ENCODE data around the gene AHDC1.
A peak's percentile ranks its signal among the peaks of the same experiment; 100 is the strongest.
"Not testable (repeated sequence)": the region's sequence is repeated elsewhere in the genome, so short reads cannot be mapped to it uniquely, and the experiment has no call there.

The AHDC1 gene

GRCh38 chr1:27632387-27633297, 28.7 kb upstream of the AHDC1 start:
- DNase-seq, result no peak

- no peak for DNase-seq
Observed at GRCh38 chr1:27630859-27631491, 27.0 kb upstream of the AHDC1 start.

DNA sequence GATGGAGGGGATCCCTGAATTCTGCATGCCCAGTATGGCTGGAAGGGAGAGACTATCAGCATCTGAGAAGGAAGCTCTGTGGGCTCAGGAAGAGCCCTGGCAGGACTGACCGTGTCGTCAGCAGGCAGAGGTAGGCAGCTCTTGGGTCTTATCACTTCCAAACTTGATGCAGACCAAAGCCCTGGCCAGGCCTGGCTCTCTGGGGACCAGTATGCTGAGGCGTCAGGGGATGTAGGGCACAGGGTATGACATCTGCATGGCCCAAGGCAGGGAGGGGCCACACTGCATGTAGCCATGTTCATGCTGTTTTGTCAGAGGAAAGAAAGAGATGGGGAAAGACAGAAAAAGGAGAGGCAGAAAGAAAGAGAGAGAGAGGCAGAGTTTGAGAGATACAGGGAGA, 24.8 kb upstream of the AHDC1 start:
- no peak for DNase-seq

- DNase-seq, result not testable (repeated sequence)
Observed at GRCh38 chr1:27627733-27628132, 23.8 kb upstream of the AHDC1 start.

DNA sequence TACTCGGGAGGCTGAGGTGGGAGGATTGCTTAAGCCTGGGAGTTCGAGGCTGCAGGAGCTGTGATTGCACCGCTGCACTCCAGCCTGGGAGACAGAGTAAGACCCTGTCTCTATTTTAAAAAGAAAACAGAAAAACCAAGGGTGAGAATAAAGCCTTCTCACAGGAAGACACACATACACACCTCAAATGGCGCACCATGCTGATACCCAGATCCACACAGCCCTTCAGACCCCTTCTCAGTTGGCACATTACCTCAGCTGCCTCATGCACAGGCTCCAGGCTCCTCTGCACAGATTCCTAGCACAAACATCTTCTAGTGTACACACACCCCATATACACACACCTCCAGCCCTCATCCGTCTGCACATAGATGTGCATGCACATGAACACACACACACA, 23.1 kb upstream of the AHDC1 start:
- no peak for DNase-seq

- DNase-seq, result no peak
Observed at GRCh38 chr1:27626031-27626935, 22.3 kb upstream of the AHDC1 start.

GRCh38 chr1:27624467-27625178, 20.7 kb upstream of the AHDC1 start:
- peak; percentile 68 for DNase-seq

DNA sequence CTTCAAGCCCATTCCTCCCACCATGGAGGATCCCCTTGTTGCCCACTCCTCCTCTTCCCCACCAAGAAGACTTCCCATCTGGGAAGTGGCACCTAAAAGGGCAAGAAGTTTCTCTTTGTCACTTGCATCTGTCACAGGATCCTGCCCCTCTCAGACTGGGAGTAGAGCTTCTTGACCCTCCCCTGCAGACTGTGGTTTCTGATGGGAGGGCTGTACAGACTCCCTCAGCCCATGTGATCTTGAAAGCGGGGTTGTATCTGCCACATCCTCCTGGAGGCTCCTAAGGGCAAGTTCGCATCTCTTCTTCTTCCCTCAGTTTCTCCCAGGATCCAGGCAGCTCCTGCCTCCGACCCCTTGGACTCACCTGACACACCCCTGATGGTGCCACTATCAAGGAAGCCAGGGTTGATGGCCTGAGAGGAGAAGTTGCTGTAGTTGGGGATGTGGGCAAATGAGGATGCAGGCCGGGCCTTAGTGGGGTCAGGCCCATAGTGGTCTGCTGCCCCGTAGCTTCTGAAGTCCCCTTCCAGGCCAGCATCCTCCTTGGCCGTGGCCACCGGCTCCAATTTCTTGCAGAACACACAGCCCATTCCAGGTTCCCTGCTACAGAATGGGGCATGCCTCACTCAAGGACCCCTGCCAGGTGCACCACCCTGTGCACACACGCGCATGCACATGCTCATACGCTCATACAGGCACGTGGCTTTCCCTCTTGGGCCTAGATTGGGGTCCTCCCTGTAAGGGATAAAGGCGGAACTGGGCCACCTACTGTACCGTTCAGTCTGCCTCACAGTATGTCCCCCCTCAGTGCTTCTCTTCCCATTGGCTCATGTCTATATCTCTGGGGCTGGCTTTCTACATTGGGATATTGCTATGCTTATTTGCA, 19.6 kb upstream of the AHDC1 start:
- DNase-seq, result no peak

- DNase-seq, result no peak
Observed at GRCh38 chr1:27622828-27623227, 18.9 kb upstream of the AHDC1 start.

DNA sequence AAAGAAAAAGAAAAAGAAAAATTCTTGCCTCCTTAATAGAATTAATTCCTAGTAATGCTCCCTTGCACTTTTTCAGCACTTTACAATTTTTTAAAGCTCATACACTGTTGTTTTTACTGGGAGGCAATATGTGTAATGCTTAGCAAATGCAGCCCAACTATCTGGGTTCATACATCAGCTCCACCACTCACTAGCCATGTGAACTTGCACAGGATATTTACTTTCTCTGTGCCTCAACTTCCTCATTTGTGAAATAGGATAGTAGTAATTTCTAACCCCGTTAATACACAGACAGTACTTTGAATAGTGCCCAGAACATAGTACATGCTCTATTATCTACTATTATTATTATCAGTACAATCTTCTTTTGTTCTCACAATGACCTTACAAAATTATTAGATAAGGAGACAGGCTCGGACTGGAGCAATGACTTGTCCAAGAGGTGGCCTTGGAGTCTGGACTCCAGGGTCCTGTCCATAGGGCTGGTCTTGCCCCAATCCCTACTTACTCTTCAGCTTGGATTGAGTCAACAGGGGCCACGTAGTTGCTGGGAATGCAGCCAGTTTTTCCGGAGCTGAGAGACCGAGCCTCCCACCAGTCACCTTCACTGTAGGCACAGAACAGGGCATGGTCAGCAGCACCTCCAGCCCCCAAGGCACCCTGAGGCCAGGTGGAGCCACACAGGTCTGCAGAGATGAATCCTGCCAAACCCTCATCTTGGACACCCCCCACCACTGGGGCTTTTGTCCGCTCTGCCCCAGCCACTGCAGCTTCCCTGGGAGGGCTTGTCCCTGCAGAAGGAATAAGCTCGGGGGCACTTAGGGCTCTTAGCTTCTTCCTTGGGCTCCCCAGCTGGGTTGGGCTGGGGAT, 17.3 kb upstream of the AHDC1 start:
- no peak for DNase-seq

DNA sequence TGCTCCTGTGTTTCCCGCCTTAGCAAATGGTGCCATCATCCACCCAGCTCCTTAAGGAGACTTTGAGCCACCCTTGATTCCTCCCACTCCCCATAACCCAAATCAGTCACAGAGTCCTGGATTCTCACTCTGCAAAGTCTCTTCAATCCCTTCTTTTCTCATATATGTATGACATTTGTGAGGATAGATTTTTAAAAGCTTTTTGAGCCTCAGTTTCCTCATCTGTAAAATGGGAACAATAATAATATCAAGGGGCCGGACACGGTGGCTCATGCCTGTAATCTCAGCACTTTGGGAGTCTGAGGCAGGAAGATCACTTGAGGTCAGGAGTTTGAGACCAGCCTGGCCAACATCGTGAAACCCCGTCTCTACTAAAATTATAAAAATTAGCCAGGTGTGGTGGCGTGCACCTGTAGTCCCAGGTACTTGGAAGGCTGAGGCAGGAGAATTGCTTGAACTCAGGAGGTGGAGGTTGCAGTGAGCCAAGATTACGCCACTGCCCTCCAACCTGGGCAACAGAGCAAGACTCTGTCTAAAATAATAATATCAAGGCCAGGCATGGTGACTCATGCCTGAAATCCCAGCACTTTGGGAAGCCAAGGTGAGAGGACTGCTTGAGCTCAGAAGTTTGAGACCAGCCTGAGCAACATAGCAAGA, 16.0 kb upstream of the AHDC1 start:
- not testable (repeated sequence) for DNase-seq

- no peak for DNase-seq
Observed at GRCh38 chr1:27618341-27619082, 14.6 kb upstream of the AHDC1 start.

DNA sequence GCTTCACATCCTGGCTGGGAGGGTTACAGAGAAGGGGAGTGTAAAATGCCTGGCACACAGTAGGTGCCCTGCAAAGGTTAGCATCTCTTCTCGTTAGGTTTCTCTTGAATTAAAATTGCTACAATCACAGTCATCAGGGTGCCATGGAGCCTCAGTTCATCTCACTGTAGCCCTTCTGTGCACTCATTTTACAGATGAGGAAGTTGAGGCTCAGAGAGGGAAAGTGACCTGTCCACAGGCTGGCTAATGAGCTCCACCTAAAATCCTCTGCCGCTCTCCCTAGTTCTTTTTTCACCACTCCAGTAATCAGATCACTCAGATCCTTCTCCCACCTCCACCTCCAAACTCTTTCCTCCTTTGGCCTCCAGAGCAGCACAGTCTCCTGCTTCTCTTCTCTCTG, 13.5 kb upstream of the AHDC1 start:
- DNase-seq, result no peak

- DNase-seq, result no peak
Observed at GRCh38 chr1:27616441-27616840, 12.5 kb upstream of the AHDC1 start.

- no peak for DNase-seq
Observed at GRCh38 chr1:27615346-27616192, 11.6 kb upstream of the AHDC1 start.

DNA sequence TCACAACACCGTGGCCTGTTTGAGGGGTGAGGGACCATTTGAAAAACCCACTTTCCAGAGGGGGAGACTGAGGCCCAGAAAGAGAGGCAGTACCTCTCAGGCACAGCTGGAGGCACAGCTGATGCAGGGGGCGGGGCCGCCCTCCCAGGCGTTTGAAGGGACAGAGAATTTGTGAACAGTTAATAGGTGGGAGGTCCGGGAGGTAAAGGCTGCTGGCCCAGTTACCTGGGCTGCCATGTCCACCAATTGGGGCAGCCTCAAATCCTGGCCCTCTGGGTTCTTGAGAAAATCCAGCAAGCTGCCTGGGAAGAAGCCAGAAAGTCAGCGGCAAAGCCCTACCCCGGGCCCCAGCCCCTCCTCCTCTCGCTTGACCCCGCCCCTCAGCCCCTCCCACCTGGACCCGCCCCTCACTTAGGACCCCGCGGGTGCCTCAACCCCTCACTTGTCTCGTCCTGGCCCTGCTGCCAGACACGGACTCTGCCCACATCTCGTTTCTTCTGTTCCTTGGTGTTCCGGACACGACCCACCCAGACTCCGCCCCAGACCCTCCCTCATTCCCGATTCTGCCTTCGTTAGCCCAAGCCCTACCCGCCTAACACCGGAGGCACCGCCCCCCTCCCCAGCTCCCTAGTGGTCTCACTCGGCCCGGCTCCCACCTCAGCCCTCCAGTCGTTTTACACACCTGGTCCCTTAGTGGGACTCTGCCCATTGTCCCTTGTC, 10.8 kb upstream of the AHDC1 start:
- no peak for DNase-seq

DNA sequence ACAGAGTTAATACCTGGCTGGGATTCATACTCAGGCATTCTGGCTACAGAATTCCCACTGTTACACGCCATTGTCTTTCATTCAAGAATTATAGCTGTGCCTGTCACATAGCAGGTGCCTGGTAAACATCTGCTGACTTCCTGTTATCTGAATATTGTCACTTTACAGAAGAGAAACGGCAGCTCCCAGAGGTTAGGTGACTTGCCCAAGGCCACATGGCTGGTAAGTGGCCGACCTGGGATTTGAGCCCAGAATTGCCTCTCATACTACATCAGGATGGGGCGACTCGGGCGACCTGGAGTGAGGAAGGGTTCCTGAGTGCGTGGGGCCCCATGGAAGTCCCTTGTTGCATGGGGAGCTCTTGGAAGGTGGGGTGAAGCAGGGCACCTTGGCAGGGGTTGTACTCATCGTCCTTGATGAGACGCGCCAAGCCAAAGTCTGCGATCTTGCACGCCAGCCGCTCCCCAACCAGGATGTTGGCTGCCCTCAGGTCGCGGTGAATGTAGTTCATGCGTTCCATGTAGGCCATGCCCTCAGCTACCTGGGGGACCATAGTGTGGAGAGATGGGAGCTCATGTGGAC, 10.2 kb upstream of the AHDC1 start:
- DNase-seq, result no peak
